Measurements from ENCODE around the gene MINDY2.

MINDY2 gene, protein sequence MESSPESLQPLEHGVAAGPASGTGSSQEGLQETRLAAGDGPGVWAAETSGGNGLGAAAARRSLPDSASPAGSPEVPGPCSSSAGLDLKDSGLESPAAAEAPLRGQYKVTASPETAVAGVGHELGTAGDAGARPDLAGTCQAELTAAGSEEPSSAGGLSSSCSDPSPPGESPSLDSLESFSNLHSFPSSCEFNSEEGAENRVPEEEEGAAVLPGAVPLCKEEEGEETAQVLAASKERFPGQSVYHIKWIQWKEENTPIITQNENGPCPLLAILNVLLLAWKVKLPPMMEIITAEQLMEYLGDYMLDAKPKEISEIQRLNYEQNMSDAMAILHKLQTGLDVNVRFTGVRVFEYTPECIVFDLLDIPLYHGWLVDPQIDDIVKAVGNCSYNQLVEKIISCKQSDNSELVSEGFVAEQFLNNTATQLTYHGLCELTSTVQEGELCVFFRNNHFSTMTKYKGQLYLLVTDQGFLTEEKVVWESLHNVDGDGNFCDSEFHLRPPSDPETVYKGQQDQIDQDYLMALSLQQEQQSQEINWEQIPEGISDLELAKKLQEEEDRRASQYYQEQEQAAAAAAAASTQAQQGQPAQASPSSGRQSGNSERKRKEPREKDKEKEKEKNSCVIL

DNA sequence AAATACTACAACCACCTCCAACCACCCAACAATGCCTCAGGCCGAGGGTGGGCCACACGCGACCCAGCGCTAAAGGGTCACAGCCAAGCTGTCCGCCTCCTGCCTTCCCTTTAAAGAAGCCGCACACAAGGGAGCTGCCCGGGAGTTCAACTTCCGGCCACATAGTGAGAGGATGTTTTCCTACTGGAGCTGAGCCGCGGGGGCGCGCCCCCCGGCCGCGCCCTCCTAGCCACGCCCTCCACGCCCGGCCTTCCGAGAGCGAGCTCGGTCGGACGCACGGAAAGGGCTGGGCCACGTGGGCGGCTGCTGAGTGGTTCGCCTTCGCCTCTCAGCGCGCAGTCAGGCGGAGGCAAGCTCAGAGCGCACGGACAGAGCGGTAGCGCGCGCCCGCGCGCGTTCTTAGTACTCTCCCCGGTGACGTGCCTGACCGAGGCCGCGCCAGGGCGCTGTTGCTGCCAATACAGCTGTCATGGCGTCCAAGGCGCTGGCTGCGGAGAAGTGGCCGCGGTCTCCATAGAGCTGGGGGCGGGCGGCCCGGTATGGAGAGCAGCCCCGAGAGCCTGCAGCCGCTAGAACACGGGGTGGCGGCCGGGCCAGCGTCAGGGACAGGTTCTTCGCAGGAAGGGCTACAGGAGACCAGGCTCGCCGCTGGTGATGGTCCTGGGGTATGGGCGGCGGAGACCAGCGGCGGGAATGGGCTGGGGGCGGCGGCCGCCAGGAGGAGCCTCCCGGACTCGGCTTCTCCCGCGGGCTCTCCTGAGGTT, at the start of gene MINDY2:
MINDY2 (plus strand) TSS at position 446 of the 764 bp plus-strand sequence; CDS start at position 540, 94 bp downstream.
- peak; percentile 96 for FAIRE-seq

DNA sequence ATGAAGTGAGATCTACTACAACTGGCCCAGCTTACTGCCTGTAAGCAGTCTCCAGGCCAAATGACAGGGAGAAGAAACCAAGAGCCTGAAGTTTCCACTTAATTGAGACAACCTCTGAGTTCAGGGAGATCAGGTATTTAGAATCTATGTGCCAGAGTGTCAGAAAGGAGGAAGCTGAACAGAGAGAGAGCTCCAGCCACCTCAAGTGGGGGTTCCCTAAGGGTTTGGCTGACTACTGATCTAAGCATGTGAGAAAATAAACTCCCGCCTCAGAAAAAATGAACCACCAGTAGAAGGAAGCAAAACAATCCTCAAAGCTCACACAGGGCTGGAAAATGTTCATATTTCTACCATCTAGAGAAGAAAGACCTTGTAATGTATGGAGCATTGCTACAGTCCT, 46.6 kb upstream of the MINDY2 start:
- FAIRE-seq, result no peak

DNA sequence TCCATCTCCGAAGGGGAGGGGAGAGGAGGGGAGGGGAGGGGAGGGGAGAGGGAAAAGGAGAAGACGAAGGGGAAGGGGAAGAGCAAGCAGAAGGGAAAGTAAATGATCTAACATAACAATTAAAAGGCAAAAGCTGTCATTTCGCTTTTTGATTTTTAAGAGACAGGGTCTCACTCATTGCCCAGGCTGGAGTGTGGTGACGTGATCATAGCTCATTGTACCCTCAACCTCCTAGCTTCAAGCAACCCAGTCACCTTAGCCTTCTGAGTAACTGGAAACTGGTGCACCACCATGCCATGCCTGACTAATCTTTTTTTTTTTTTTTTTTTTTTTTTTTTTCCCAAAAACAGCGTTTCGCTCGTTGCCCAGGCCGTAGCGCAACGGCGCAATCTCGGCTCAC, 44.2 kb upstream of the MINDY2 start:
- no peak for FAIRE-seq

DNA sequence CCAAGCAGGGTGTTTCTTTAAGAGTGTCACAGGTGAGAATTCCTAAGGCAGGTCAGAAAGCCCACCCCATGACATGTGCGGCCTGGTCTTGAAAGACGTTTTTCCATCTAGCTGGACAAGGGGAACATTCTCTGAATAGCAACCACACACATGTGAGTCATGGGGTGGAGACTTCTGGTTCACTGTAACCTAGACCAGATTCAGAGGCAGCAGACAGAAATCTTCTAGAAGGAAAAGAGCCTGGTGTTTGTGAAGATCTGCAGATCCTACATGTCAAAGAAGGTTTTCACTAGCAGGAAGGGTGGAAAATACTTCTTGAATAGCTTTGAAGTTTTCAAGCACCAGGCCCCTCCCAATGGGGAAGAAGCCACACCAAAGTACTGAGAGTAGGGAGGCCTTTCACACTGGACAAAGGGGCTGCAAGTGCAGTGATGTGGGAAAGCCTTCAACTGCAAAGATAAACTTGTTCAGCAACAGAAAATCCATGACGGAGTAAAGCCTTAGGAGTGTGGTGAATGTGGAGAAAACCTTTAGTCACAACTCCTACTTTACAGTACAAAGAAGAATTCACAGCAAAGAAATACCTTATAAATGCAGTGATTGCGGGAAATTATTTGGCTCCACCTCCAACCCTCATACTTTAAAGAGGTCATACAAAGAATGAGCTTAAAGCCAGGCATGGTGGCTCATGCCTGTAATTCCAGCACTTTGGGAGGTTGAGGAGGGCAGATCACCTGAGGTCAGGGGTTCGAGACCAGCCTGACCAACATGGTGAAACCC, 39.2 kb upstream of the MINDY2 start:
- FAIRE-seq, result no peak

DNA sequence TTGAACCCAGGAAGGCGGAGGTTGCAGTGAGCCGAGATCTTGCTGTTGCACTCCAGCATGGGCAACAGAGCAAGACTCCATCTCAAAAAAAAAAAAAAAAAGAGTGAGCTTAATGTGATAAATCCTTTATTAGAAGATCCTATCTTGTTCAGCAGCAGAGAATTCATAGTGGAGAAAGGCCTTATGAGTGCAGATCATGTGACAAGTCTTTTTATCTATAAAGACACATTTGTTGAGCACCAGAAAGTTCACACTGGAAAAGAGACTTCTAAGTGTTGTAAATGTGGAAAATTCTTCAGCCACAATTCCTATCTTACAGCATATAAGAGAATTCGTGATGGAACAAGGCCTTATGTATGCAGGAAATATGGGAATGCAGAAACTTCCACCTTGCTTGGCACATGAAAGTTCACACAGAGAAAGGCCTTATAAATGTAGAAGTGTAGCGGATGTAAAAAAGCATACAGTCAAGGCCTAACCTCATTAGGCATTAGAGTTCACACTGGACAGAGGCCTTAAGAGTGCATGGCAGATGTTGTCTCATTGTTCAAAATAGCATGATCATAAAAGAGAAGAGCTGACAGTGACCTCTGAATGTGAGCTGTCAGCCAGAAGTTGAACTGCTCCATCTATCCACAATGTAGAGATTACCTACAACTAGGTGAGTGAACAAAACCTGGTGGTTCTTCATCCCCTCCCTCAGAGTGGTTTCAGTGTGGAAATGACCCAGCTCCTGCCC, 38.3 kb upstream of the MINDY2 start:
- no peak for FAIRE-seq

DNA sequence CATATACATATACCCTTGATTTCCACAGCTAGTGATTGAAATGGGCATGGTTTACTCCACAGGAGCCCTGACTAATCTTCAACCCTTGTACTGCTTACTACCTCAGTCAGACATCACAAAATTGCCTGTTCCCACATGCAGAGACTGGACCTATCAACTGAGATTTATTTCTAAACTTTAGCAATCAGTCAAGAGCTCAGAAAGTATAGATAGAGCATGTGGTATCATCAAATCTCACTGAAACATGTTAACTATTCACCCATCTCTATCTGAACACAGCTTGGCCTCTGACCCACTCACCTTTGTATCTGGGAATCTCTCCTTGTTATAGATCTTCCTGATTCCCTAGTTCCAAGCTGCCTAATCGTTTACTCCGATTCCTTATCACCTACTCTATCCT, 36.2 kb upstream of the MINDY2 start:
- no peak for FAIRE-seq

DNA sequence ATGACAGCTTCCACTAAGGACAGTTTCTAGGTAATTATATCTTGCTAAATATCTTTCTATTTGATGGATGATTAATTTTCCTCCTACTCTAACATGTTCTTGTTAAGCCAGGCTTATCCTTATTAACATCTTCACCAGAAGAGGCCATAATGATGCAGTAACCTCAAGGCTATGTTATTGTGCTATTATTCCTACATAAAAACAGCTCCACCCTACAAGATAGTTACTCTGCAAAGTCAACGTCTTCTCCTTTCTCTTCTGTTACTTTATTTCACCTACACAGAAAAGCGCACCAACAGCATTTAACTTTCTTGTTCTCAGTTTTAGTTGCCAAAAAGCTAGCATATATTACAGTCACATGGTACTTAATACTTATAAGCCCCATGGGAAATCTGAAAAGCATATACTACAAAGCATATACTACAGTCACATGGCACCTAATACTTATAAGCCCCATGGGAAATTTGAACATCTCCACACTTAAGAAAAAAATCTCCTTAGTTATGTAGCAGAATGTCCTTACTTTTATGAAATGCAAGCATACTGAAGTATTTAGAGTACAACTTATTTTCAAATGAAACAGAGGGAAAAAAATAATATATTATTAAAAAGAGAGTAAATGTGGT, 35.0 kb upstream of the MINDY2 start:
- FAIRE-seq, result peak; percentile 56

DNA sequence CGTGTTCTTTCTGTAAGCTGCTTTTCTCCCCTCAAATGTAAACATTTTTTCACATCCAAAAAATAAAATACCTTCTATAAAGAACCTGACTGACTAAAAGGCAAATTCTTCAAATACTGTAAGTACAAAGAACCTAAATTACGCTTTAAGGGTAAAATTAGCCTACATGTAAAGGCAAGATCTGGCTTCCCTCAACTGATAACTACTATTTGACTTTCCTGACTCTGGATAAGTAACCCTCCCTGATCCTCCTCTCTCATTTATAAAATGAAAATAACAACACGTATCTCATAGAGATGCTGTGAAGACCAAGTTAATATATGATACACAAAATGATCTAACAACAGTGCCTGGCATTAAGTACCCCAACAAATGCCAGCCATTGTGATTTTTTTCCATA, 33.8 kb upstream of the MINDY2 start:
- no peak for FAIRE-seq

DNA sequence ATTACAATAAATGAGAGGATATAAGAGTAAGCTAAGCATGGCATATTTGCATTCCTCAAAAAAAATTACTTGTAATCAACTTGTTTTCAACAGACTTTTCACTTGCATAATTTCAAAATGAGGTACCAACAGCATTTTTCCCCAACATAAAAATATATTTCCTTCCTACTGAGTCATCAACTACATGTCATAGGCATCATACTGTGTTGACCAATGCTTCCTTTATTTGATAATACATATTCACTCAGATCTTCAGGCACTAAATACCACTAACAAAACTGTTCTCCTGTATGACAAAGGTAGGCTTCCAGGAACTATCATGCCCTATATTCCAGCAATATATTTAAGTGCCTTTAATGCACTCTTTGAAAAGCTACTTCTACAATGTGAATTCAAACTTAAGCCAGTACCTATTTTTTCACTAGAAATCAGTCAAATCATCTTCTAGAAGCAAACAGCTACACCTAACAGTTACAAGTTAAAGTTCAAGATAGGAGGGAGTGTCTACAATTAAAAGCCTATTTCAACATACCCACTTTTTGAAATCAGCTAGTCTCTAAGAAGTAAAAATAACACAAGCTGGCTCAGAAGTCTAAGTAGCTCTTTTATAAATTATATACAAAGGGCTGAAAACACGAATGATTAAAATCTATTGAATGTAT, 32.9 kb upstream of the MINDY2 start:
- no peak for FAIRE-seq

DNA sequence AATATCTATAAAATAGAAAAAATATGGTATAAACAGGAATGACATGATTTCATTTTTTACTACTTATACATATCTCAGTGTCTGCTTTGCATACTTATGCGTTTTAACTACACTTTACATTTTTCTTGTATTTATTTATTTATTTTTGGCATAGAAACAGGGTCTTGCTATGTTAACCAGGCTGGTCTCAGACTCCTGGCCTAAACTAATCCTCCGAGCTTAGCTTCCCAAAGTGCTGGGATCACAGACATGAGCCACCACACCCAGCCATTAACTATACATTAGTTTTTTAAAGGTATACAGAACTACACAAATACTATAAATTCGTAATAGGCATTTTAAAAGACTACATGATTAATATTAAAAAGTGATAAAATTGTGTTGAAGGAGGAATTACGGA, 30.7 kb upstream of the MINDY2 start:
- FAIRE-seq, result peak; percentile 54

DNA sequence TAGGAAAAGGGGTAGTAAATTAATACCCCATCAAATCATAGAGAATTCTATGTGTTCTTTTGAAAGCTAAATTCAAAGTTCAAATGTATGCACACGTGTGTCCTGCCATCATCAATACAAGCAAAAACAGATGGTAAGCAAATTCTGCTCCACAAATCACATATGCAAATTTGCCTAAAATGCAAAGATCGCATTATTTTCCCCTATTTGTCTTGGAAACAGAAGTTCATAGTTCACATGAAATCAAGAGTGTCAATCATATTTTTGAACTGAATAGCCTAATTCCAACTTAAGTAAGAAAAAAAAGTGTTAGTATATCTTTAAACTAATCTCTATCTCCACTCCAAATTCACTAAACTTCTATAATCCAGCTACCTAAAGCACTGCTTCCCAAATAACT, 30.1 kb upstream of the MINDY2 start:
- no peak for FAIRE-seq

DNA sequence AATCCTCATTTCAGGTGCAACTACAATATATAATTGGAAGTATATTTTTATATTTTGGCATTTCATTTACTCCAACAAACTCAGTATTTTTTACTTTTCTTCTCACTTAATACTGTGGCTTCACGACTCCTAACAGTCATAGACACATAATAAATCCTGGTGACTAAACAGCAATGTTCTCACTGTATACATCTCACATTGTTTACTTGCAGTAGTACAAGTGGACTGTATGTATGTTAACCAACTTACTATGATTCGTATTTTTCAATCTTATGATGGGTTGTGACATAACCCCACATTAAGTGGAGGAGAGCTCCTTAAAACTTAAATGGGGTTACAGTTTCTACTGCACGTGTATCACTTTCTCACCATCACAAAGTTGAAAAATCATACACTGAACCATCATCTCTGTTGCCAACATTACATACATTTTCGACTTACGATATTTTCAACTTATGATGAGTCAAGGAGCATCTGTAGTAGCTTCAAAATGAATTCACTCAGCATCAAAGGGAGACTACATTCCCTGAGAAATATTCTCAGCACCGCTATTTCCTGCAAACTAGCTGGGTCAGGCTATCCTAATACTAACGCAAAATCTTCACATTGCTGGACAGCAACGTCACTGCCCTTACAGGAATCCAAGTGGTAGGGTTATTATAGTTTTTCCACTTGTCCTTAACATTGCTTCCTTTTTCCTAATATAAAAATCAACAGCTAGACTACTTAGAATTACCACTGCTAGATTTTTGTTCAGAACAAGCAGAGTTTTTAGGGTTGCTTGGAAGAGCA, 28.9 kb upstream of the MINDY2 start:
- FAIRE-seq, result peak; percentile 25

DNA sequence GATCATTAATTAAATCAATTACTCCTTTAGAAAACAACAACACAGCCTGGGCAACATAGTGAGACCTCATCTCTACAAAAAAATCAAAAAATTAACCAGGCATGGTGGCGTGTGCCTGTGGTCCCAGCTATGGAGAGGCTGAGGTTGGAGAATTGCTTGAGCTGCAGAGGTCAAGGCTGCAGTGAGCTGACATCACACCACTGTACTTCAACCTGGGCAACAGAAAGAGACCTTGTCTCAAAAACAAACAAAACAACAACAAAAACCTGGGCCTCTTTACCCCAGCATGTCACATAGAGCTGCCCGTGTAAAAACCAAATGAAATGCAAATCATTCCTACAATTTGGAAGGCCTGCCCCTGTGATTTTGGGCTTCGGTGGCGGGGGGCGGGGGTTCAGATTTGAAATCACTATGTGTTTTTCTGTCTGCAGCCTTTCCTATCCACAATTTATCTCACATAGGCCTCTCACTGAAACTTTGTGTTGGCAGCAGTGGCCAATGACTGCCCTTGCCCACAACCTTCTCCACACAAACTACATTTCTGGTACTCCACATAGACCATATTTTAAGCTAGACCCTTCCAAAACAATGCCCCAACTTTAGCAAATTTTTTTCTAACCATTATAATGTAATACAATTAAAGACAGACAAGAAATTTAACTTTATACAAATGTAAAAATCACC, 28.1 kb upstream of the MINDY2 start:
- no peak for FAIRE-seq

DNA sequence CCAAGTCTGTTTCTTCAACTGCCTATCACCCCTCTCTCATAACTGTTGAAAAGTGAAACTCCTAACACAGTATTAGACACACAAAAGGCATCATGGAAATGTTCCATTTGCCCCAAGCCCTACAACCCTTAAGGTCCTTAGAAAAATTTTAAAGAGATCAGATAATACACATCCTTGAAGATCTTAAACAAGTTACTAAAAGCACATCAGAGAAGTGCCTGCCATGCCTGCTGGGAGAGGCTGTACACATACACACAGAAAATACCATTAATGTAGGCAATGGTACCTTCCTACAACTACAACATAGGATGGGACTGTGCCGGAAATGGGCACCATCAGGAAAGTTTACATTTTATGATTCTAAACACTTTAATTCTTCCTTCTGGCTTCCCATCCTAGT, 24.9 kb upstream of the MINDY2 start:
- no peak for FAIRE-seq

DNA sequence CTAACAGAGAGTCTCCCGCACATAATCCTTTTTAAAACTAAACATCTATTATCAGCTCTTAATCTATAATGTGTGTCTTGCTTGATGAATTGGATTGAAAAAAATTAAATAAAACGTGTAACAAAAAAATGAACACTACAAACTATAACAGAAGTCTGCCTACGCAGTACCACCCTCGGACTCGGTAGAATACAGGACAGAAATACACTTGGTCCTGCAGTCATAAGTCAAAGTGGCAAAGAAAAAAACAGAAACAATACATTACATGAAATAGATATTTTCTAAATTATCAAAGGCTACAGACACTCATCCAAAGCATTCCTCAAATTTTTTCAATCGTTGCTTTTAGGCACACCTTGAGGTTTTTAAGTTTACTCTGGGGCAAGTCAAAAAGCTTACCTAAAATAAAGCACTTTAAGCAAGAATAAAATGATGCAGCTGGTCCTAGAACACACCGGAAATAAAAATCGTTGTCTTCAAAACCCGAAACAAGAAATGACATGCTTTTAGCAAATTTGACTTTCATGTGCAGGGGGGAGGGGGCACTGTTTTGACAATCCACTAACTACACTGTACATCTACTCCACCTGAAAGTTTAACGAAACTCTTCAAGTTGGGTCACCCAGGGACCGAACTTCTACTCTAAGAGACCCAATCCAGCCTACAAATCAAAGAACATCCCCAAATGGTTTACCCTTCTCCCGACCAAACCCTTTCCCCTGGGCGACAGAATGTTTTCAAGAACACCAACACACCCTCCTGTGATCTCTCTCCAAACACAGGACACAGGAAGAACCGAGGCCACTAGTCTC, 22.9 kb upstream of the MINDY2 start:
- no peak for FAIRE-seq

DNA sequence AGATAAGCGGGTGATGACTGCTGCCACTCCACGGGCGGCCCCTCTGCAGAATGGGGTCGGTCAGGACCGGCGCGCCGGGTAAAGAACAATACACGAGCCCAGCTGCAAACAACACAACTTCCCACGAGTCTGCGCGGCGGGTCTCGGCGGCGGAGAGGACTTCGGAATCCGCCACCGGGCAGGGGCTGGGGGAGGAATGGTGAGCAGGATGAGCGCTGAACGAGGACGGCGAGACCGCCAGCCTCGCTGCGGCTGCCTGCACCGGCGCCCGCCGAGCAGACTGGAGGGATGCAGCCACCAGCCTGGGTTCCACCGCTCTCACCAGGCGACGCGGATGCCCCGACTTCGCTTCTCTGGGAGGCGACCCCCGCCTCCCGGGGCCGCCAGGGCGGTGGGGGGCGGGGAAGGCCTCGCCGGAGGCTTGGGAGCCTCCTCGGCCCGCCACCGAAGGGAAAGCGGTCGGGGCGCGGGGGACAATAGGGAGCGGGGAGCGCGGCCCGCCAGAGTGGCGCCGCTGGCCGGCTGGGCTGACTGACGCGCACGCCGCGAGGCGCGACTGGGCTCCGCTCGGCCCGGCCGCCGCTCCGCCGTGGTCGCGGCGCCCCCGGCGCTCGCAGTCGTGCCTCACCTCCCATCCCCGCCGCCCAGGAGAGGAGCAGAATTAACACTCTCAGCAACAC, 22.1 kb upstream of the MINDY2 start:
- no peak for FAIRE-seq

DNA sequence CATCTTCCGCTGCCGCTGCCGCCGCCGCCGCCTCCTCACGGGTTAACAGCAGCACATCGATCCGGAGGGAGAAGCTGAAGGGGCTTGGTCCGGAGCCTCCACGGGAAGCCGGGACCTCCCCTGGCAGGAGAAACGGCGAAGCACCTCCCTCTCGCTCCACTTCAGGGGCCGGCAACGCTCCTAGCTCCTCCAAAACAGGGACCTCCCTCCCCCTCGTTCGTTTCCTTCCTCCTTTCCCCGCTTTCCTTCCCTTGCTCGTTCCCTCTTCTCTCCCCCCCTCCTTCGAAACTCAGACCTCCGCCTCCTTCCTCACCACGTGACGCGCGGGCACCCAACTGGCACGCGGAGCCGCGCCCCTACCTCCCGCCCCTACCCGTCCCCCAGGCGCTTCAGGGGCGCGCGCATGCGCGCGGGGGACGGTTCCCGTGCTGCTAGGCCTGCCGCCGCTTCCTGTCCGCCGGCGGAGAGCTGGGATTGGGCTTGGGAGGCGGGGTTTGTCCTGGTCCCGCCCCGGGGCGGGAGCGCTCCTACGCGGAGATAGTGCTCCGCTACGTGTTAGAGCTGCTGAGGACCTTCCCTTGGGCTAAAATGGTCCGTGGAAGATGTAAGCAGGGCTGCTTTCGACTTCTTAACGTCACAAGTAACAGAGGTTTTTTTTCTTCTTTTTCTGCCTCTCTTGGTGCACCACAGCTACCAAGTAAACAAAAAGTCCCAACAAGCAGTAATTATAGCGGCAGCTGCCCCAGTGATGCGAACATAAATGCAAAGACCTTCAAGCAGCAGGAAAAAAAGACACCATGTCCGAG, 21.4 kb upstream of the MINDY2 start, which contains the start of gene ADAM10:
ADAM10 (minus strand) TSS at position 176 of the 806 bp plus-strand sequence; CDS start at position 3, 173 bp downstream.
- peak; percentile 94 for FAIRE-seq
